Measurements from ENCODE around the gene PTH2. TPM values are rescaled to one million over a fixed set of nuclear protein-coding genes. Genes with fewer than 3 reads are reported as not detected.

The PTH2 gene
- total and polyA plus RNA-seq, 2 of the 8 experiments (the other 6 are each of a cell fraction or from before 2014, with no cell fraction given), result not detected

DNA sequence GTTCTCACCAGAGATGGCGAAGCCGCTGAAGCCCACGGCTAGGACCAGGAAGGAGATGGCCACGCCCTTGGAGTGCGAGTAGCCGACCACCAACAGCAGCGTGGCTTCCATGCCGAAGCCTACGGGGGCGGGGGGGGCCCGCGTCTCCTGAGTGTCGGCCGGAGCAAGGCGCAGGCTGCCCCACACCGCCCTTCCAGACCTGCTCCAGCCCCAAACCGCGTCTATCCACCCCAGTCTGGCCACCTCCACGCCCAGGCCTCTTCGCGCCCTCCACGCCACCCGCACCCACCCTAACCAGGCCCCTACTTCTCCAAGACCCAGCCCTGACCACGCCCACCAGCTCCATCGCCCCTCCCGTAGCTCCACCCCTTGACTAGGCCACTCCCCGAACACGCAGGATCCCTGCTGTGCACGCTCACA, 8.1 kb upstream of the PTH2 start:
- Histone ChIP-seq H3K18ac (ENCODE audit: extremely low read depth, low read length) (no peak overlapping the region), H4K91ac (replicated peaks; ENCODE audit: insufficient read length, low read length) (no peak overlapping the region), H3K23me2 (ENCODE audit: low read depth, low read length) (peaks cover 18% of the 10 kb centered on the region), H3K79me1 (ENCODE audit: low read depth, low read length) (no peaks in the 10 kb centered on the region), H4K8ac (ENCODE audit: extremely low read depth, insufficient read depth, low read length) (no peak overlapping the region), H2BK120ac (replicated peaks; ENCODE audit: low read depth, low read length) (no peak overlapping the region), H3K9me3 (ENCODE audit: insufficient read depth in 2 of 2, low read depth in 1 of 2, low read length in 1 of 2) (peaks cover 0 to 2% of the 10 kb centered on the region in 2 experiments; a peak in 1 of 4 replicates), H3K79me2 (ENCODE audit: control insufficient read depth in 1 of 2, insufficient read depth in 2 of 2, low read length in 2 of 2) (no peaks in the 10 kb centered on the region), H3K23ac (ENCODE audit: insufficient read length) (no peak overlapping the region), H2BK15ac (ENCODE audit: low read length) (peak overlapping the region; percentile 98; the same call in 1 of the 2 replicates), H3K4me2 (ENCODE audit: insufficient read depth in 1 of 2, low read depth in 2 of 2, low read length in 2 of 2) (no peak overlapping the region; a peak in 1 of 4 replicates), H2BK12ac (ENCODE audit: low read depth, low read length) (0 out of 2 replicates have a peak overlapping the region, but pooled peaks have one; percentile 98), H2AK5ac (ENCODE audit: low read depth, low read length) (peak overlapping the region; percentile 89; the same call in 1 of the 2 replicates), H2AFZ (ENCODE audit: low read length) (no peak overlapping the region), H3K14ac (ENCODE audit: insufficient read length) (no peak overlapping the region), H3K36me3 (ENCODE audit: control insufficient read depth in 2 of 4, insufficient read depth in 4 of 4, low read length in 3 of 4) (no peaks in the 10 kb centered on the region), H3K27me3 (replicated peaks in 1 of 4; ENCODE audit: control insufficient read depth in 3 of 4, extremely low read depth in 1 of 4, insufficient read depth in 3 of 4, low read length in 3 of 4) (peaks cover 5 to 34% (median 30%) of the 10 kb centered on the region in 4 experiments; a peak in 6 of 7 replicates), H4K20me1 (replicated peaks in 1 of 2; ENCODE audit: control insufficient read depth in 1 of 2, insufficient read depth in 2 of 2, low read length in 2 of 2) (no peaks in the 10 kb centered on the region), H2BK5ac (ENCODE audit: low read depth, low read length) (peak overlapping the region; percentile 27; the same call in 1 of the 2 replicates), H3K4me1 (replicated peaks in 1 of 4; ENCODE audit: control insufficient read depth in 3 of 4, insufficient read depth in 4 of 4, low read length in 3 of 4) (peaks cover 0 to 32% (median 25%) of the 10 kb centered on the region in 4 experiments; a peak in 6 of 7 replicates), H3K4me3 (ENCODE audit: extremely low read depth in 1 of 4, insufficient read depth in 2 of 4, low read depth in 3 of 4, low read length in 4 of 4) (no peak overlapping the region), H2BK20ac (ENCODE audit: low read length) (no peak overlapping the region), H3K27ac (ENCODE audit: low read depth, low read length) (no peak overlapping the region), H4K5ac (ENCODE audit: insufficient read length, low read depth, low read length) (no peak overlapping the region), H3K9ac (replicated peaks in 1 of 4; ENCODE audit: extremely low read depth in 1 of 4, low read depth in 3 of 4, low read length in 3 of 4) (no peak overlapping the region), H3K4ac (replicated peaks; ENCODE audit: insufficient read length, low read depth, low read length) (no peak overlapping the region), H3K56ac (replicated peaks; ENCODE audit: insufficient read length, low read depth, low read length) (no peak overlapping the region)
- POLR2A ChIA-PET (ENCODE audit: partially characterized antibody), result interaction anchor here (0.9 to 2.2 kb wide), 3 partner anchors 9 to 44 kb away, joined by 3 to 6 read pairs (median 4); partner anchors contain the start of gene SLC17A7
- DNase-seq (ENCODE audit: low read depth in 1 of 2, low spot score in 2 of 2), result no peak
- 86% methylated on average over 29 of the region's 29 CpGs; no CpG with 5 or more reads in 1 of the 2 experiments for WGBS, 2 experiments (ENCODE audit: extremely low coverage in 1 of 2, insufficient coverage in 1 of 2, insufficient read length in 1 of 2, insufficient replicate concordance in 2 of 2, low coverage in 1 of 2, low lambda C conversion rate in 2 of 2, missing lambda C conversion rate in 1 of 2)
- TF ChIP-seq NANOG (IDR thresholded peaks at IDR 0.05; ENCODE audit: insufficient read depth, low read depth, low read length, poor library complexity, severe bottlenecking) (no peak), HDAC6 (IDR thresholded peaks at IDR 0.05; ENCODE audit: low read depth, low read length) (no peak), BRCA1 (IDR thresholded peaks at IDR 0.05; ENCODE audit: low read depth, low read length) (no peak), BCL11A (IDR thresholded peaks at IDR 0.05; ENCODE audit: low read depth in 2 of 2, low read length in 2 of 2) (no peak)
- no peak for FAIRE-seq
- CTCF ChIA-PET (ENCODE audit: partially characterized antibody), result interaction anchor here (0.6 to 3.7 kb wide), 7 partner anchors 9 to 464 kb away, joined by 3 to 13 read pairs (median 4); partner anchors contain the start of gene KASH5
